Endothelial cell of umbilical vein (primary cell): ENCODE results near the gene PACSIN2. TPM values are rescaled to one million over a fixed set of nuclear protein-coding genes. Genes with fewer than 3 reads are reported as not detected.

Experiments
- BruUV-seq: library from RNA; stranded (reverse); fragments of 400-500 nt; replicated peaks from 2 replicates; lab custom pipeline; 2021; lab: Mats Ljungman, UMichigan
- CTCF ChIA-PET: fragments of 300-600, 350-600 bp; sonication (Branson Sonifier 250); formaldehyde crosslinking; loops from one replicate; lab custom pipeline; 2021; ENCODE audit warnings: antibody characterized with exemption, inconsistent platforms; lab: Charles Lee
- POLR2A ChIA-PET: fragments of 300-600, 350-600 bp; sonication (Branson Sonifier 250); formaldehyde crosslinking; loops from one replicate; lab custom pipeline; 2021; ENCODE audit warnings: antibody characterized with exemption, inconsistent platforms; lab: Charles Lee
- DNase-seq: peaks from one replicate; pipeline ENCODE4 v3.0.0-alpha.2; 2011; ENCODE audit warnings: low read depth, low spot score
- FAIRE-seq: peaks from 2 replicates; lab custom pipeline; 2011; peaks lifted over from hg19 to GRCh38; lab: Jason Lieb, UNC
- H2AFZ ChIP-seq: 2 replicates; pipeline ENCODE4 v1.6.0; 2012; ENCODE audit warnings: low read depth, low read length, control low read depth, inconsistent platforms
- H3K27ac ChIP-seq: 2 replicates; pipeline ENCODE4 v1.5.1; 2011; ENCODE audit warnings: low read depth, mild to moderate bottlenecking, control low read depth, low read length, moderate library complexity; ENCODE audit not compliant: insufficient read depth
- H3K27me3 ChIP-seq, 2 experiments: 2 replicates each; pipeline versions ENCODE4 v1.6.0 to v1.6.1; 2011; ENCODE audit warnings: low read length in 2 of 2, mixed read lengths in 1 of 2; ENCODE audit not compliant: control insufficient read depth in 2 of 2, insufficient read depth in 2 of 2
- H3K36me3 ChIP-seq, 2 experiments: 2 replicates in 1 of 2; 3 replicates in 1 of 2; pipeline ENCODE4 v1.5.1; 2011; ENCODE audit warnings: low read length in 2 of 2, mild to moderate bottlenecking in 1 of 2, moderate library complexity in 1 of 2; ENCODE audit not compliant: control insufficient read depth in 2 of 2, insufficient read depth in 2 of 2; ENCODE audit errors: extremely low read depth in 1 of 2
- H3K4me1 ChIP-seq: 3 replicates; pipeline ENCODE4 v1.5.1; 2011; ENCODE audit warnings: mild to moderate bottlenecking, low read length; ENCODE audit not compliant: control insufficient read depth, insufficient read depth; ENCODE audit errors: extremely low read depth
- H3K4me2 ChIP-seq: 2 replicates; pipeline ENCODE4 v1.6.1; 2011; ENCODE audit warnings: low read length, control low read depth, mixed read lengths; ENCODE audit not compliant: insufficient read depth
- H3K4me3 ChIP-seq, 3 experiments: fragments of 200-600 bp in 1 of 3; sonication (generic), shearing (Covaris generic) in 1 of 3; replicated peaks in 1 of 3; 2 replicates each; pipeline ENCODE4 v1.5.1; 2011 to 2016; ENCODE audit warnings: control low read depth in 3 of 3, low read length in 3 of 3, mild to moderate bottlenecking in 2 of 3, inconsistent platforms in 1 of 3, low read depth in 1 of 3, moderate library complexity in 1 of 3; ENCODE audit not compliant: insufficient read depth in 1 of 3
- H3K79me2 ChIP-seq: 2 replicates; pipeline ENCODE4 v1.6.0; 2012; ENCODE audit warnings: low read length, inconsistent platforms; ENCODE audit not compliant: control insufficient read depth, insufficient read depth
- H3K9ac ChIP-seq: replicated peaks from 2 replicates; pipeline ENCODE3; 2011; ENCODE audit warnings: low read length, control low read depth; ENCODE audit not compliant: insufficient read depth; ENCODE audit errors: extremely low read depth
- H3K9me1 ChIP-seq: replicated peaks from 3 replicates; pipeline ENCODE4 v1.6.0; 2011; ENCODE audit warnings: mild to moderate bottlenecking, low read length; ENCODE audit not compliant: control insufficient read depth, insufficient read depth; ENCODE audit errors: extremely low read depth
- H3K9me3 ChIP-seq: replicated peaks from 2 replicates; pipeline ENCODE4 v1.5.1; 2012; ENCODE audit warnings: low read length, inconsistent platforms; ENCODE audit not compliant: control insufficient read depth, insufficient read depth
- H4K20me1 ChIP-seq: replicated peaks from 2 replicates; pipeline ENCODE3; 2011; ENCODE audit warnings: mild to moderate bottlenecking, low read length; ENCODE audit not compliant: control insufficient read depth, insufficient read depth; ENCODE audit errors: extremely low read depth
- EZH2 ChIP-seq: IDR thresholded peaks from 2 replicates; pipeline ENCODE4 v1.6.1; 2012; ENCODE audit warnings: borderline replicate concordance, low read depth, mild to moderate bottlenecking, moderate library complexity, low read length, inconsistent platforms; ENCODE audit not compliant: severe bottlenecking
- FOS ChIP-seq: IDR thresholded peaks from 2 replicates; pipeline ENCODE4 v1.6.1; 2011; ENCODE audit warnings: mild to moderate bottlenecking, low read length, moderate library complexity, borderline replicate concordance; ENCODE audit not compliant: insufficient read depth
- GATA2 ChIP-seq: IDR thresholded peaks from 2 replicates; pipeline ENCODE4 v1.7.0; 2011; ENCODE audit warnings: low read depth, mild to moderate bottlenecking, moderate library complexity, mixed read lengths, low read length; ENCODE audit not compliant: insufficient read length, insufficient read depth
- JUN ChIP-seq: IDR thresholded peaks from 2 replicates; pipeline ENCODE4 v1.6.1; 2011; ENCODE audit warnings: borderline replicate concordance, low read depth; ENCODE audit not compliant: insufficient read length, insufficient read depth
- MYC ChIP-seq: IDR thresholded peaks from one replicate; pipeline ENCODE4 v1.6.1; 2011; ENCODE audit warnings: mild to moderate bottlenecking, low read depth, low read length
- POLR2A ChIP-seq: IDR thresholded peaks from 2 replicates; pipeline ENCODE4 v1.6.1; 2012; ENCODE audit warnings: low read depth, mild to moderate bottlenecking, control low read depth, low read length
- POLR2AphosphoS5 ChIP-seq: IDR thresholded peaks from 2 replicates; pipeline ENCODE4 v1.6.1; 2012; ENCODE audit warnings: low read depth, mild to moderate bottlenecking, control low read depth, low read length, moderate library complexity; ENCODE audit not compliant: insufficient read depth
- dilution Hi-C: fragments of 300-500 bp; cut with MboI; formaldehyde crosslinking; loops from one replicate; pipeline ENCODE4 v1.15.0; 2019; ENCODE audit warnings: low sequenced_read_pairs; ENCODE audit not compliant: extremely low pct_ligation_motif_present
- intact Hi-C: fragments of 100-400 bp; cut with micrococcal nuclease; formaldehyde crosslinking; loops from one replicate; pipeline ENCODE4 v1.10.0; 2022
- polyA plus RNA-seq, 4 experiments: library from polyadenylated mRNA; depleted of rRNA in 3 of 4; stranded (reverse) in 3 of 4; unstranded in 1 of 4; fragments of >200 nt; gene quantifications; 2 replicates each; pipeline versions ENCODE4 v1.2.1 to v1.2.3, GENCODE V29; 2011 to 2012; ENCODE audit warnings: missing spikeins in 1 of 4
- total RNA-seq: library from RNA; stranded (reverse); gene quantifications from 2 replicates; pipeline ENCODE4 v1.2.3, GENCODE V29; 2021
- TF ChIP-seq, protein P1 (sequence below): IDR thresholded peaks from 2 replicates; pipeline ENCODE4 v1.6.1; 2011; ENCODE audit not compliant: insufficient read depth, insufficient read length
- TF ChIP-seq, protein P2 (sequence below), 2 donors: IDR thresholded peaks; 1 replicate in 1 of 2; 2 replicates in 1 of 2; pipeline ENCODE4 v1.5.1; 2011; ENCODE audit warnings: low read length in 2 of 2, mild to moderate bottlenecking in 2 of 2, moderate library complexity in 2 of 2, control low read depth in 1 of 2, inconsistent platforms in 1 of 2, low read depth in 1 of 2; ENCODE audit not compliant: insufficient read depth in 1 of 2; ENCODE audit errors: extremely low read depth in 1 of 2

The PACSIN2 gene
- total and polyA plus RNA-seq, 2 donors (not counting 3 experiments of a cell fraction or from before 2014, with no cell fraction given), result 46.2 to 64.5 TPM

- dilution Hi-C loops (no loop called here), intact Hi-C loops (no loop called here)
- TF ChIP-seq, protein P1, sequence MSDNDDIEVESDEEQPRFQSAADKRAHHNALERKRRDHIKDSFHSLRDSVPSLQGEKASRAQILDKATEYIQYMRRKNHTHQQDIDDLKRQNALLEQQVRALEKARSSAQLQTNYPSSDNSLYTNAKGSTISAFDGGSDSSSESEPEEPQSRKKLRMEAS, result no peak
- TF ChIP-seq POLR2AphosphoS5 (no peak), EZH2 (no peak), POLR2A (no peak), GATA2 (no peak), JUN (no peak), FOS (no peak), MYC (no peak)
- TF ChIP-seq, protein P2, sequence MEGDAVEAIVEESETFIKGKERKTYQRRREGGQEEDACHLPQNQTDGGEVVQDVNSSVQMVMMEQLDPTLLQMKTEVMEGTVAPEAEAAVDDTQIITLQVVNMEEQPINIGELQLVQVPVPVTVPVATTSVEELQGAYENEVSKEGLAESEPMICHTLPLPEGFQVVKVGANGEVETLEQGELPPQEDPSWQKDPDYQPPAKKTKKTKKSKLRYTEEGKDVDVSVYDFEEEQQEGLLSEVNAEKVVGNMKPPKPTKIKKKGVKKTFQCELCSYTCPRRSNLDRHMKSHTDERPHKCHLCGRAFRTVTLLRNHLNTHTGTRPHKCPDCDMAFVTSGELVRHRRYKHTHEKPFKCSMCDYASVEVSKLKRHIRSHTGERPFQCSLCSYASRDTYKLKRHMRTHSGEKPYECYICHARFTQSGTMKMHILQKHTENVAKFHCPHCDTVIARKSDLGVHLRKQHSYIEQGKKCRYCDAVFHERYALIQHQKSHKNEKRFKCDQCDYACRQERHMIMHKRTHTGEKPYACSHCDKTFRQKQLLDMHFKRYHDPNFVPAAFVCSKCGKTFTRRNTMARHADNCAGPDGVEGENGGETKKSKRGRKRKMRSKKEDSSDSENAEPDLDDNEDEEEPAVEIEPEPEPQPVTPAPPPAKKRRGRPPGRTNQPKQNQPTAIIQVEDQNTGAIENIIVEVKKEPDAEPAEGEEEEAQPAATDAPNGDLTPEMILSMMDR (IDR thresholded peaks at IDR 0.05; ENCODE audit: extremely low read depth in 1 of 2, insufficient read depth in 1 of 2, low read depth in 1 of 2, low read length in 2 of 2), result no peak
- Histone ChIP-seq H3K4me3 (no peak overlapping the region), H3K4me1 (no peaks in the 10 kb centered on the region), H3K4me2 (no peak overlapping the region), H3K36me3 (peaks cover 6 to 10% of the 10 kb centered on the region in 2 experiments), H3K9ac (no peak overlapping the region), H3K9me3 (no peaks in the 10 kb centered on the region), H3K79me2 (no peaks in the 10 kb centered on the region), H4K20me1 (no peaks in the 10 kb centered on the region), H3K9me1 (no peaks in the 10 kb centered on the region), H3K27ac (no peak overlapping the region), H2AFZ (no peak overlapping the region), H3K27me3 (no peaks in the 10 kb centered on the region)
- DNase-seq (no peak), FAIRE-seq (no peak)
- no TSS peak for BruUV-seq
- CTCF ChIA-PET, result interaction anchor here (0.6 kb wide), 1 partner anchor 11 kb away, joined by 3 read pairs; no protein-coding TSS in a partner anchor
- POLR2A ChIA-PET, result no interaction called here
These were observed 189.2 kb downstream of the PACSIN2 start for GRCh38 chr22:42825796-42826195.
